Upper lobe of left lung (tissue), 4 donors: Measurements from ENCODE around the gene TCF7L2.

ENCODE experiments used
- POLR2A ChIP-seq, 4 donors: fragments of 450-650 bp; IDR thresholded peaks; one replicate each; pipeline ENCODE4 v1.5.1; 2016 to 2017; ENCODE audit warnings: antibody characterized with exemption in 4 of 4, mild to moderate bottlenecking in 2 of 4
- TF ChIP-seq, protein P1 (sequence below), 6 experiments: fragments of 450-650 bp in 4 of 6; fragments of 200-600 bp in 2 of 6; sonication (generic) in 2 of 6; IDR thresholded peaks; one replicate each; pipeline ENCODE4 v1.5.1; 2016 to 2019; ENCODE audit warnings: antibody characterized with exemption in 6 of 6

DNA sequence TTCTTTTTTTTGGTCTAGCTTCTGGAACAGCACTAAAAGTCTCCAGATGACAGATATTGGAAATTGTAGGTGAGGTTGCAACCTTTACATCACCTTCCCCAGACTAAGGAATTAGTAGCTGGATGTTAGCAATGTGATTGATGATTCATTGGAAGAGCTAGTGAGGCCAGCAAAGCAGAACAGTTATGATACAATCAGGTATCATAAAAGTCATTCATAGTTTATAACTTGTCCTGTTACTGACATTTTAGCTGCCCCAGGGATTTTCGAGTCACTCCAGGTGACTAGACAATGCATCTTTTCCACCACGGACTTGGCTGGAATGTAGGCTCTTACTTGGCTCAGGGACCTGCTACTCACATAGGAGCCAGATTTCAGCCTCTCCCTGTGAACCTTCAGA lies 15.9 kb upstream of the TCF7L2 start:
- no peak for TF ChIP-seq POLR2A (IDR thresholded peaks at IDR 0.05)
- TF ChIP-seq, protein P1, sequence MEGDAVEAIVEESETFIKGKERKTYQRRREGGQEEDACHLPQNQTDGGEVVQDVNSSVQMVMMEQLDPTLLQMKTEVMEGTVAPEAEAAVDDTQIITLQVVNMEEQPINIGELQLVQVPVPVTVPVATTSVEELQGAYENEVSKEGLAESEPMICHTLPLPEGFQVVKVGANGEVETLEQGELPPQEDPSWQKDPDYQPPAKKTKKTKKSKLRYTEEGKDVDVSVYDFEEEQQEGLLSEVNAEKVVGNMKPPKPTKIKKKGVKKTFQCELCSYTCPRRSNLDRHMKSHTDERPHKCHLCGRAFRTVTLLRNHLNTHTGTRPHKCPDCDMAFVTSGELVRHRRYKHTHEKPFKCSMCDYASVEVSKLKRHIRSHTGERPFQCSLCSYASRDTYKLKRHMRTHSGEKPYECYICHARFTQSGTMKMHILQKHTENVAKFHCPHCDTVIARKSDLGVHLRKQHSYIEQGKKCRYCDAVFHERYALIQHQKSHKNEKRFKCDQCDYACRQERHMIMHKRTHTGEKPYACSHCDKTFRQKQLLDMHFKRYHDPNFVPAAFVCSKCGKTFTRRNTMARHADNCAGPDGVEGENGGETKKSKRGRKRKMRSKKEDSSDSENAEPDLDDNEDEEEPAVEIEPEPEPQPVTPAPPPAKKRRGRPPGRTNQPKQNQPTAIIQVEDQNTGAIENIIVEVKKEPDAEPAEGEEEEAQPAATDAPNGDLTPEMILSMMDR (IDR thresholded peaks at IDR 0.05), result no peak
